ENCODE data around the gene MRPL24.

MRPL24 gene

DNA sequence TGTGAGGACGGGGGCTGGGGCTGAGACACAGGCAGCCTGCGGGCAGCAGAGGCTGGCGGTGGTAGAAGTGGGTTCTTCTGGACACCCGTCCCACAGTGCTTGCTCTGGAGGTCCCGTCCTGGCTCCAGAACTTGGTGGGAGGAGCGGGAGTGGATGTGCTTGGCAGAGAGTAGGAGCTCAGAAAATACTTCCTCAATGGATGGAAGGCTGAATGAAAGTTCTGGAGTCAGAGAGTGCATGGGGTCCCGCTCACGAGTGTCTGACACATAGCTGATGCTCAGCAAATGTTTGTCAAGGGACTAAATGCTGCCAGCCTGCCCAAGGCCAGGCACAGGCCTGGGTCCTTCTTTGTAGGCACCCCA lies 50.2 kb downstream of the MRPL24 start:
- TF ChIP-seq FOXP2 (optimal IDR thresholded peaks at IDR 0.05; ENCODE audit: borderline replicate concordance, extremely low read depth, extremely low read length, insufficient read depth) (no peak), POLR2AphosphoS5 (IDR thresholded peaks at IDR 0.05; ENCODE audit: low read depth, low read length) (no peak), TAF1 (IDR thresholded peaks at IDR 0.05; ENCODE audit: borderline replicate concordance, insufficient read depth, low read length) (no peak)
- TF ChIP-seq, protein P1, sequence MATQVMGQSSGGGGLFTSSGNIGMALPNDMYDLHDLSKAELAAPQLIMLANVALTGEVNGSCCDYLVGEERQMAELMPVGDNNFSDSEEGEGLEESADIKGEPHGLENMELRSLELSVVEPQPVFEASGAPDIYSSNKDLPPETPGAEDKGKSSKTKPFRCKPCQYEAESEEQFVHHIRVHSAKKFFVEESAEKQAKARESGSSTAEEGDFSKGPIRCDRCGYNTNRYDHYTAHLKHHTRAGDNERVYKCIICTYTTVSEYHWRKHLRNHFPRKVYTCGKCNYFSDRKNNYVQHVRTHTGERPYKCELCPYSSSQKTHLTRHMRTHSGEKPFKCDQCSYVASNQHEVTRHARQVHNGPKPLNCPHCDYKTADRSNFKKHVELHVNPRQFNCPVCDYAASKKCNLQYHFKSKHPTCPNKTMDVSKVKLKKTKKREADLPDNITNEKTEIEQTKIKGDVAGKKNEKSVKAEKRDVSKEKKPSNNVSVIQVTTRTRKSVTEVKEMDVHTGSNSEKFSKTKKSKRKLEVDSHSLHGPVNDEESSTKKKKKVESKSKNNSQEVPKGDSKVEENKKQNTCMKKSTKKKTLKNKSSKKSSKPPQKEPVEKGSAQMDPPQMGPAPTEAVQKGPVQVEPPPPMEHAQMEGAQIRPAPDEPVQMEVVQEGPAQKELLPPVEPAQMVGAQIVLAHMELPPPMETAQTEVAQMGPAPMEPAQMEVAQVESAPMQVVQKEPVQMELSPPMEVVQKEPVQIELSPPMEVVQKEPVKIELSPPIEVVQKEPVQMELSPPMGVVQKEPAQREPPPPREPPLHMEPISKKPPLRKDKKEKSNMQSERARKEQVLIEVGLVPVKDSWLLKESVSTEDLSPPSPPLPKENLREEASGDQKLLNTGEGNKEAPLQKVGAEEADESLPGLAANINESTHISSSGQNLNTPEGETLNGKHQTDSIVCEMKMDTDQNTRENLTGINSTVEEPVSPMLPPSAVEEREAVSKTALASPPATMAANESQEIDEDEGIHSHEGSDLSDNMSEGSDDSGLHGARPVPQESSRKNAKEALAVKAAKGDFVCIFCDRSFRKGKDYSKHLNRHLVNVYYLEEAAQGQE (IDR thresholded peaks at IDR 0.05; ENCODE audit: insufficient read depth in 1 of 2, low read depth in 2 of 2, low read length in 2 of 2) = no peak

- TF ChIP-seq TAF1 (IDR thresholded peaks at IDR 0.05; ENCODE audit: borderline replicate concordance, insufficient read depth, low read length) (no peak), SIN3A (IDR thresholded peaks at IDR 0.05; ENCODE audit: borderline replicate concordance, insufficient read depth, low read length) (no peak), FOXP2 (optimal IDR thresholded peaks at IDR 0.05; ENCODE audit: borderline replicate concordance, extremely low read depth, extremely low read length, insufficient read depth) (no peak), POLR2AphosphoS5 (IDR thresholded peaks at IDR 0.05; ENCODE audit: low read depth, low read length) (no peak)
- TF ChIP-seq, protein P1 (IDR thresholded peaks at IDR 0.05; ENCODE audit: insufficient read depth in 1 of 2, low read depth in 2 of 2, low read length in 2 of 2) = no peak
These were observed 50.8 kb downstream of the MRPL24 start for GRCh38 chr1:156689953-156690674.

DNA sequence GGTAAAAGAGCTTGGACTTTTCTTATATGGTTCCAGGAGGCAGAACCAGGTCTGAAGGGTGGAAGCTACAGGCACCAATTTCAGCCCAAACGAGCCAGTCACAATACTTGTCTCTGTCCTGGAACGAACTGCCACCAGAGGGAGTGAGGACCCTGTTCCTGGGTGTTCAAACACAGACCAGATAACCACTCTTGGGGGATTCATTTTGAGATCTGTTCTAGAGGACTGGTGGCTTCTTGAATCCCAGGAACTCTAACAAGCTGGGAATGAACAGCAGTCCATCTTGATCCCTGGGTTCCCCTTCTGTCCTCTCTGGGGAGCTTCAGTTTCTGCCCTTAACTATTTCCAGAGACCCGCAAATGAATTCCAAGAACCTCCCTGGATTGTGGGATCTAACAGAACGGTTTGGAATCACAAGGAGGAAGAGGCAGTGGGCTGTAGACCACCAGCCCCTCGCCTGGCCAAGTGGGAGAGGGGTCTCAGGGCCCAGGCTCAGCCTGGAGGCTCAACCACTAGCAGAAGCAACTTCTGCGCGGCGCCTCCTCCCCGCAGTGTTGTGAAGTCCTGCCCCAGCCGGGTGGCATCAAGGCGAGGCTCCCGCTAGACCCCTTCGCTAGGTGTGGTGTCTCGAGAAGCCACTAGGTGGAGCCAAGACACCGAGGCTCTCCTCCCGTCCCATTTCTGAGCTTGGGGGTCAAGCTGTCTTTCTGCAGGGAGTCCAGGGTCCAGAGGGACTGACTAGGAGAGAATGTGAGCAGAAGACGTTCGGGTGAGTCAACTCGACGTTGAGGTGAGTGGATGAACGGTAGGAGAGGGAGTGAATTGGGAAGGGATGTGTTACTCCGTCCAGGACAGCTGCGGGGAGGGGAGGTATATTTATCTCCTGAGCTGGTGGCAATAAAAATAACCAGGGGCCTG lies 51.6 kb downstream of the MRPL24 start:
- TF ChIP-seq TAF1 (IDR thresholded peaks at IDR 0.05; ENCODE audit: borderline replicate concordance, insufficient read depth, low read length) (no peak), SIN3A (IDR thresholded peaks at IDR 0.05; ENCODE audit: borderline replicate concordance, insufficient read depth, low read length) (no peak), FOXP2 (optimal IDR thresholded peaks at IDR 0.05; ENCODE audit: borderline replicate concordance, extremely low read depth, extremely low read length, insufficient read depth) (peak; percentile 50)
- TF ChIP-seq, protein P1 (IDR thresholded peaks at IDR 0.05; ENCODE audit: insufficient read depth in 1 of 2, low read depth in 2 of 2, low read length in 2 of 2) = no peak
